Omental fat pad (tissue), 4 donors: ENCODE data around the gene C16orf74. TPM values are rescaled to one million over a fixed set of nuclear protein-coding genes. Genes with fewer than 3 reads are reported as not detected.

Source experiments
- ATAC-seq: fragments of 150-250 bp; one replicate; pipeline ENCODE4 v1.9.1; 2016; ENCODE audit warnings: mild to moderate bottlenecking, moderate library complexity; ENCODE audit not compliant: low FRiP score
- DNase-seq: peaks from one replicate; pipeline ENCODE4 v3.0.0-alpha.2; 2019; ENCODE audit warnings: low spot score
- CTCF ChIP-seq, 3 donors: fragments of 450-650 bp; IDR thresholded peaks; one replicate each; pipeline ENCODE4 v1.5.1; 2016 to 2017; ENCODE audit warnings: antibody characterized with exemption in 3 of 3, mild to moderate bottlenecking in 3 of 3, moderate library complexity in 2 of 3
- total RNA-seq, 4 donors: library from RNA; depleted of rRNA; stranded (reverse); fragments of >200 nt; gene quantifications; one replicate each; pipeline ENCODE4 v1.1.0, GENCODE V29; 2016

The C16orf74 gene
- total RNA-seq, result 1 to 10 TPM; 1.1 to 3.5 (median 2.8) TPM

GRCh38 chr16:85750827-85751697 lies at the start of gene C16orf74:
Gene C16orf74, minus strand, starts transcription at chr16:85751096. Its CDS starts 15,879 bp downstream, at chr16:85735217.
- peak; percentile 61 for ATAC-seq
- DNase-seq, result no peak
- no peak for TF ChIP-seq CTCF (IDR thresholded peaks at IDR 0.05)

- TF ChIP-seq CTCF (IDR thresholded peaks at IDR 0.05), result no peak
- DNase-seq (no peak), ATAC-seq (no peak)
Measured at GRCh38 chr16:85800321-85800669, 49.4 kb upstream of the C16orf74 start.

GRCh38 chr16:85799497-85800320 lies 48.8 kb upstream of the C16orf74 start, which contains the start of the genes COX4I1 and EMC8:
Gene COX4I1, plus strand, starts transcription at chr16:85799695. Its CDS starts 1,511 bp downstream, at chr16:85801206.
Gene EMC8, minus strand, starts transcription at chr16:85799544. Its CDS starts 249 bp downstream, at chr16:85799295.
- DNase-seq, result peak; percentile 82
- ATAC-seq, result peak; percentile 96
- TF ChIP-seq CTCF (IDR thresholded peaks at IDR 0.05), result no peak

GRCh38 chr16:85798901-85799496 lies 48.1 kb upstream of the C16orf74 start:
- ATAC-seq (peak; percentile 22), DNase-seq (no peak)
- no peak for TF ChIP-seq CTCF (IDR thresholded peaks at IDR 0.05)

GRCh38 chr16:85798283-85798776 lies 47.4 kb upstream of the C16orf74 start:
- TF ChIP-seq CTCF (IDR thresholded peaks at IDR 0.05), result no peak
- ATAC-seq (no peak), DNase-seq (no peak)

- DNase-seq (no peak), ATAC-seq (no peak)
- TF ChIP-seq CTCF (IDR thresholded peaks at IDR 0.05), result no peak
Measured at GRCh38 chr16:85796599-85796998, 45.7 kb upstream of the C16orf74 start.
